ENCODE measurements around the gene RAF1. TPM values are rescaled to one million over a fixed set of nuclear protein-coding genes. Genes with fewer than 3 reads are reported as not detected.

The RAF1 gene
- total and polyA plus RNA-seq, 9 of the 15 experiments (the other 6 are each of a cell fraction or from before 2014, with no cell fraction given) = 28.0 to 183 (median 85.6) TPM

- TF ChIP-seq ZNF280A (IDR thresholded peaks at IDR 0.05; ENCODE audit: low read depth, partially characterized antibody) (no peak), RBFOX2 (IDR thresholded peaks at IDR 0.05; ENCODE audit: low read depth, low read length) (peak; percentile 99), KDM5B (IDR thresholded peaks at IDR 0.05; ENCODE audit: insufficient replicate concordance, low read depth, low read length) (peak; percentile 99), TOE1 (IDR thresholded peaks at IDR 0.05; ENCODE audit: borderline replicate concordance) (peak; percentile 77; the same call in 1 of the 2 replicates), TOE1 (CRISPR knock-in tag; IDR thresholded peaks at IDR 0.05; ENCODE audit: borderline replicate concordance, low read depth) (no peak), HLTF (IDR thresholded peaks at IDR 0.05) (no peak; the same call in 1 of the 2 replicates), RHOXF2B (CRISPR knock-in tag; conservative IDR thresholded peaks at IDR 0.05) (peak; percentile 39; the same call in 1 of the 2 replicates), ATF4 (CRISPR knock-in tag; IDR thresholded peaks at IDR 0.05) (no peak), EZH2 (IDR thresholded peaks at IDR 0.05; ENCODE audit: borderline replicate concordance, low read depth, low read length) (no peak), PKNOX1 (IDR thresholded peaks at IDR 0.05) (no peak), PHB (CRISPR knock-in tag; IDR thresholded peaks at IDR 0.05) (peak; percentile 10), MTA2 (IDR thresholded peaks at IDR 0.05; ENCODE audit: low read depth) (no peak), TCFL5 (CRISPR knock-in tag; conservative IDR thresholded peaks at IDR 0.05) (no peak), E2F5 (CRISPR knock-in tag; IDR thresholded peaks at IDR 0.05) (no peak; the same call in none of the 2 replicates), PHB2 (IDR thresholded peaks at IDR 0.05; ENCODE audit: low read depth) (no peak), BRF2 (IDR thresholded peaks at IDR 0.05; ENCODE audit: borderline replicate concordance, insufficient read depth, insufficient read length) (no peak), POLR2AphosphoS2 (IDR thresholded peaks at IDR 0.05; ENCODE audit: low read length) (peak; percentile 89; the same call in 1 of the 2 replicates), ZNF561 (CRISPR knock-in tag; conservative IDR thresholded peaks at IDR 0.05) (no peak), HMG20A (CRISPR knock-in tag; conservative IDR thresholded peaks at IDR 0.05) (no peak), KHSRP (IDR thresholded peaks at IDR 0.05) (no peak), FOXK1 (CRISPR knock-in tag; IDR thresholded peaks at IDR 0.05; ENCODE audit: borderline replicate concordance) (peak; percentile 85; the same call in 1 of the 2 replicates)
- TF ChIP-seq, protein P1, sequence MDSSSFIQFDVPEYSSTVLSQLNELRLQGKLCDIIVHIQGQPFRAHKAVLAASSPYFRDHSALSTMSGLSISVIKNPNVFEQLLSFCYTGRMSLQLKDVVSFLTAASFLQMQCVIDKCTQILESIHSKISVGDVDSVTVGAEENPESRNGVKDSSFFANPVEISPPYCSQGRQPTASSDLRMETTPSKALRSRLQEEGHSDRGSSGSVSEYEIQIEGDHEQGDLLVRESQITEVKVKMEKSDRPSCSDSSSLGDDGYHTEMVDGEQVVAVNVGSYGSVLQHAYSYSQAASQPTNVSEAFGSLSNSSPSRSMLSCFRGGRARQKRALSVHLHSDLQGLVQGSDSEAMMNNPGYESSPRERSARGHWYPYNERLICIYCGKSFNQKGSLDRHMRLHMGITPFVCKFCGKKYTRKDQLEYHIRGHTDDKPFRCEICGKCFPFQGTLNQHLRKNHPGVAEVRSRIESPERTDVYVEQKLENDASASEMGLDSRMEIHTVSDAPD (CRISPR knock-in tag; IDR thresholded peaks at IDR 0.05) = no peak
Measured at GRCh38 chr3:12556690-12557472, 107.0 kb downstream of the RAF1 start, which contains the start of gene MKRN2 (continued).

All from K562 (cell line).